HepG2 (cell line): ENCODE measurements around the gene RAB9A. TPM values are rescaled to one million over a fixed set of nuclear protein-coding genes. Genes with fewer than 3 reads are reported as not detected.

Source experiments
- ATAC-seq: fragments of 200-7000 bp; cut with Tn5 transposase; 3 replicates; pipeline ENCODE4 v1.9.1; 2020; ENCODE audit warnings: mild to moderate bottlenecking, moderate library complexity
- BruUV-seq: library from RNA; stranded (reverse); fragments of 400-500 nt; replicated peaks from 2 replicates; lab custom pipeline; 2021; lab: Mats Ljungman, UMichigan
- CTCF ChIA-PET: fragments of 300-600 bp; formaldehyde crosslinking; extraction: SDS; loops from one replicate; lab custom pipeline; 2021; ENCODE audit warnings: low total read pairs, inconsistent platforms, low intra/inter-chr PET ratio; lab: Yijun Ruan, JAX
- POLR2A ChIA-PET: fragments of 350-600 bp; sonication (Branson Sonifier 250); formaldehyde crosslinking; loops from one replicate; lab custom pipeline; 2020; ENCODE audit warnings: antibody characterized with exemption, inconsistent platforms; lab: Yijun Ruan, JAX
- DNase-seq: peaks from one replicate; pipeline ENCODE4 v3.0.0-alpha.2; 2015; ENCODE audit warnings: low spot score
- FAIRE-seq: peaks from 3 replicates; lab custom pipeline; 2011; peaks lifted over from hg19 to GRCh38; lab: Jason Lieb, UNC
- H2AFZ ChIP-seq: one replicate; pipeline ENCODE4 v1.6.1; 2011; ENCODE audit warnings: low read length, inconsistent platforms
- H3K27ac ChIP-seq: fragments of 300-600 bp; 3 replicates; pipeline ENCODE4 v1.8.0; 2011; ENCODE audit warnings: mixed run types, mild to moderate bottlenecking, mixed read lengths, low read length, inconsistent platforms; ENCODE audit not compliant: insufficient read depth; ENCODE audit errors: extremely low read length
- H3K27me3 ChIP-seq, 2 experiments: fragments of 200-600 bp in 1 of 2; 2 replicates in 1 of 2; 3 replicates in 1 of 2; pipeline versions ENCODE4 v1.6.0 to v1.8.0; 2011; ENCODE audit warnings: low read length in 2 of 2, mild to moderate bottlenecking in 2 of 2, moderate library complexity in 2 of 2, inconsistent platforms in 1 of 2; ENCODE audit not compliant: insufficient read depth in 2 of 2, control insufficient read depth in 1 of 2
- H3K36me3 ChIP-seq, 2 experiments: fragments of 200-600 bp in 1 of 2; replicated peaks in 1 of 2; 2 replicates in 1 of 2; 3 replicates in 1 of 2; pipeline versions ENCODE4 v1.5.1 to v1.8.0; 2011; ENCODE audit warnings: low read length in 2 of 2, inconsistent platforms in 1 of 2; ENCODE audit not compliant: insufficient read depth in 2 of 2, control insufficient read depth in 1 of 2
- H3K4me1 ChIP-seq: 2 replicates; pipeline ENCODE4 v1.5.1; 2012; ENCODE audit warnings: low read length, inconsistent platforms; ENCODE audit not compliant: insufficient read depth
- H3K4me2 ChIP-seq: 2 replicates; pipeline ENCODE4 v1.6.0; 2011; ENCODE audit warnings: low read depth, low read length, inconsistent platforms
- H3K4me3 ChIP-seq, 3 experiments: fragments of 200-600 bp in 1 of 3; sonication (generic), shearing (Covaris generic) in 1 of 3; replicated peaks in 1 of 3; 2 replicates each; pipeline ENCODE4 v1.5.1; 2011 to 2016; ENCODE audit warnings: low read length in 3 of 3, inconsistent platforms in 2 of 3, low read depth in 2 of 3, mild to moderate bottlenecking in 2 of 3, control low read depth in 1 of 3, mixed read lengths in 1 of 3; ENCODE audit not compliant: insufficient read depth in 1 of 3
- H3K79me2 ChIP-seq: one replicate; pipeline ENCODE4 v1.6.1; 2011; ENCODE audit warnings: low read length, inconsistent platforms; ENCODE audit not compliant: insufficient read depth
- H3K9ac ChIP-seq: 2 replicates; pipeline ENCODE4 v1.6.0; 2011; ENCODE audit warnings: mild to moderate bottlenecking, low read depth, low read length, inconsistent platforms; ENCODE audit not compliant: insufficient read depth
- H3K9me3 ChIP-seq: 2 replicates; pipeline ENCODE4 v1.5.1; 2012; ENCODE audit warnings: mild to moderate bottlenecking, low read length
- H4K20me1 ChIP-seq: 2 replicates; pipeline ENCODE4 v1.6.0; 2011; ENCODE audit warnings: inconsistent platforms, mild to moderate bottlenecking, low read length, moderate library complexity; ENCODE audit not compliant: insufficient read depth
- ARID3A ChIP-seq: IDR thresholded peaks from 2 replicates; pipeline ENCODE4 v1.6.1; 2012; ENCODE audit warnings: low read depth, low read length, improper control_type of control experiment
- CBX2 ChIP-seq, 2 experiments: fragments of 200-600 bp in 1 of 2; sonication (generic); formaldehyde crosslinking in 1 of 2; IDR thresholded peaks; 2 replicates each; pipeline versions ENCODE4 v1.7.0 to v1.8.1; 2018 to 2022; ENCODE audit warnings: low read depth in 2 of 2, low read length in 1 of 2, mild to moderate bottlenecking in 1 of 2, missing genetic modification reagents in 1 of 2
- DRAP1 ChIP-seq: IDR thresholded peaks from 2 replicates; pipeline ENCODE4 v1.6.1; 2016; ENCODE audit warnings: missing genetic modification reagents, missing compliant biosample characterization
- ESRRA ChIP-seq: sonication (generic); formaldehyde crosslinking; IDR thresholded peaks from 2 replicates; pipeline ENCODE4 v1.5.1; 2020; ENCODE audit warnings: mild to moderate bottlenecking, low read depth, missing genetic modification reagents
- GLMP ChIP-seq: sonication (generic); formaldehyde crosslinking; IDR thresholded peaks from 2 replicates; pipeline ENCODE4 v1.9.0; 2021; ENCODE audit warnings: missing genetic modification reagents, mild to moderate bottlenecking, borderline replicate concordance
- GZF1 ChIP-seq: sonication (generic); formaldehyde crosslinking; IDR thresholded peaks from 2 replicates; pipeline ENCODE4 v1.5.1; 2020; ENCODE audit warnings: mild to moderate bottlenecking, missing genetic modification reagents
- MAX ChIP-seq: IDR thresholded peaks from 2 replicates; pipeline ENCODE4 v1.6.1; 2012; ENCODE audit warnings: inconsistent platforms
- SRSF1 ChIP-seq: fragments of 200-400 bp; formaldehyde crosslinking; optimal IDR thresholded peaks from 2 replicates; pipeline ENCODE3; 2017; ENCODE audit warnings: mild to moderate bottlenecking, low read depth, low read length, moderate library complexity
- YEATS4 ChIP-seq: sonication (generic); formaldehyde crosslinking; IDR thresholded peaks from 2 replicates; pipeline ENCODE4 v1.4.0; 2020; ENCODE audit warnings: missing genetic modification reagents, borderline replicate concordance
- ZNF329 ChIP-seq: sonication (generic); formaldehyde crosslinking; IDR thresholded peaks from 2 replicates; pipeline ENCODE4 v1.9.0; 2021; ENCODE audit warnings: low read depth, mild to moderate bottlenecking, missing genetic modification reagents
- WGBS: methylation state at CpG from one replicate; pipeline ENCODE4 v1.1.6; 2017; ENCODE audit warnings: low lambda C conversion rate; 5-methylcytosine and 5-hydroxymethylcytosine counted together
- in situ Hi-C: cut with HindIII; loops from 2 replicates; pipeline ENCODE4 v1.10.0; 2017; ENCODE audit warnings: low pct_unique_long_range_greater_than_20kb; ENCODE audit not compliant: extremely low pct_ligation_motif_present
- intact Hi-C: fragments of 100-400 bp; cut with micrococcal nuclease; formaldehyde crosslinking; loops from one replicate; pipeline ENCODE4 v1.10.0; 2022; ENCODE audit not compliant: unreplicated experiment
- polyA plus RNA-seq, 8 experiments: library from polyadenylated mRNA; depleted of rRNA in 3 of 8; stranded (reverse) in 7 of 8; unstranded in 1 of 8; fragments of >200 nt; fragmentation: Illumina TruSeq in 4 of 8; extraction: Trizol in 4 of 8; gene quantifications; 2 replicates each; pipeline versions ENCODE4 v1.2.1 to v1.2.3, GENCODE V29; 2011 to 2016; ENCODE audit warnings: low read depth in 4 of 8, missing spikeins in 1 of 8, mixed read lengths in 1 of 8; ENCODE audit not compliant: insufficient read depth in 1 of 8
- total RNA-seq, 5 experiments: library from RNA; depleted of rRNA; stranded (reverse); fragments of >200 nt; fragmentation: Illumina TruSeq; extraction: Trizol; gene quantifications; 2 replicates each; pipeline ENCODE4 v1.2.3, GENCODE V29; 2016; ENCODE audit warnings: low read depth in 1 of 5

Gene RAB9A
- total and polyA plus RNA-seq, 2 of the 13 experiments (the other 11 are each of a cell fraction or from before 2014, with no cell fraction given) = 10.5 to 23.1 TPM

- no peak overlapping the region for H3K4me3 ChIP-seq
- CTCF ChIA-PET = no interaction called here
- H3K4me1 ChIP-seq = no peaks in the 10 kb centered on the region
- no peak overlapping the region for H3K9ac ChIP-seq
- no TSS peak for BruUV-seq
- FAIRE-seq = no peak
- no peak for ATAC-seq
- H3K9me3 ChIP-seq = no peaks in the 10 kb centered on the region
- H3K36me3 ChIP-seq = no peaks in the 10 kb centered on the region; a peak in 1 of 5 replicates
- H4K20me1 ChIP-seq = 0 out of 2 replicates have a peak, but pooled peaks cover 3% of the 10 kb centered on the region
- no peaks in the 10 kb centered on the region for H3K27me3 ChIP-seq
- POLR2A ChIA-PET = interaction anchor here (1.5 kb wide), 1 partner anchor 15 kb away, joined by 3 read pairs; the partner anchor contains the start of gene RAB9A
- H3K79me2 ChIP-seq = peaks cover 28% of the 10 kb centered on the region
- 80% methylated on average over 2 of the region's 3 CpGs for WGBS
- in situ Hi-C loops (no loop called here), intact Hi-C loops (no loop called here)
- H3K4me2 ChIP-seq = no peak overlapping the region
- DNase-seq = no peak
- H2AFZ ChIP-seq = no peak overlapping the region
- TF ChIP-seq GZF1 (CRISPR knock-in tag) (no peak), ESRRA (CRISPR knock-in tag) (no peak), GLMP (CRISPR knock-in tag) (no peak), CBX2 (IDR thresholded peaks at IDR 0.05; ENCODE audit: low read depth, low read length) (no peak), CBX2 (CRISPR knock-in tag; IDR thresholded peaks at IDR 0.05; ENCODE audit: low read depth) (no peak), ARID3A (no peak), YEATS4 (CRISPR knock-in tag) (no peak), SRSF1 (no peak), MAX (no peak), ZNF329 (CRISPR knock-in tag) (no peak), DRAP1 (CRISPR knock-in tag) (no peak)
- TF ChIP-seq, all 625 proteins: peak for 0
- H3K27ac ChIP-seq = no peak overlapping the region
Measured at GRCh38 chrX:13703589-13703988, 14.7 kb downstream of the RAB9A start.
